Ovary (tissue), 9 donors: Measurements from ENCODE around the gene CCL27. TPM values are rescaled to one million over a fixed set of nuclear protein-coding genes. Genes with fewer than 3 reads are reported as not detected.

Experiments used
- DNase-seq, 5 donors: peaks; one replicate each; pipeline ENCODE4 v3.0.0-alpha.2; 2019 to 2020
- H3K27ac ChIP-seq, 2 donors: fragments of 200-600 bp; one replicate each; pipeline versions ENCODE4 v1.5.1 to v1.8.0; 2019 to 2022
- H3K27me3 ChIP-seq: fragments of 200-600 bp; one replicate; pipeline ENCODE4 v1.8.0; 2022
- H3K36me3 ChIP-seq: fragments of 200-600 bp; sonication (generic); one replicate; pipeline ENCODE4 v1.5.1; 2019
- H3K4me1 ChIP-seq: one replicate; pipeline ENCODE4 v1.8.1; 2013; ENCODE audit warnings: mild to moderate bottlenecking, moderate library complexity; ENCODE audit not compliant: insufficient read depth
- H3K4me3 ChIP-seq: fragments of 200-600 bp; sonication (generic); one replicate; pipeline ENCODE4 v1.5.1; 2017
- H3K9me3 ChIP-seq, 2 donors: fragments of 200-600 bp in 1 of 2; sonication (generic) in 1 of 2; one replicate each; pipeline versions ENCODE4 v1.5.1 to v1.8.1; 2013 to 2019; ENCODE audit warnings: mild to moderate bottlenecking in 1 of 2, moderate library complexity in 1 of 2
- CTCF ChIP-seq, 3 donors: fragments of 450-650 bp in 2 of 3; fragments of 200-600 bp in 1 of 3; IDR thresholded peaks; one replicate each; pipeline versions ENCODE4 v1.5.1 to v1.8.0; 2016 to 2022; ENCODE audit warnings: antibody characterized with exemption in 3 of 3, mild to moderate bottlenecking in 1 of 3
- EP300 ChIP-seq: sonication (generic); formaldehyde crosslinking; IDR thresholded peaks from one replicate; pipeline ENCODE4 v1.6.1; 2017; ENCODE audit warnings: antibody characterized with exemption
- POLR2A ChIP-seq: fragments of 450-650 bp; IDR thresholded peaks from one replicate; pipeline ENCODE4 v1.6.1; 2017; ENCODE audit warnings: antibody characterized with exemption, mild to moderate bottlenecking, moderate library complexity
- WGBS, 3 donors: extraction: QIAGEN DNeasy Blood & Tissue Kit in 1 of 3; methylation state at CpG; one replicate each; pipeline versions ENCODE4 v1.1.5 to v1.1.7; 2013 to 2017; 5-methylcytosine and 5-hydroxymethylcytosine counted together
- intact Hi-C, 4 donors: fragments of 100-400 bp; cut with DNase I; formaldehyde crosslinking; loops; one replicate each; pipeline versions ENCODE4 v1.11.0 to v1.15.1; 2022 to 2023
- polyA plus RNA-seq, 2 donors: library from polyadenylated mRNA; stranded (reverse); fragments of 200-250 nt in 1 of 2; fragments of 350-450 nt in 1 of 2; fragmentation: Illumina TruSeq in 1 of 2; extraction: RNeasy Lipid Tissue Mini Kit (QIAGEN cat#74804) in 1 of 2; gene quantifications; one replicate each; pipeline ENCODE4 v1.2.3, GENCODE V29; 2013 to 2014
- total RNA-seq, 7 donors: library from RNA; depleted of rRNA in 2 of 7; stranded (reverse); fragments of >200 nt in 2 of 7; fragmentation: NEBNext Ultra II Directional in 3 of 7; extraction: Animal tissue kit (Norgen Biotek cat#: 25700) in 3 of 7; gene quantifications; one replicate each; pipeline versions ENCODE4 v1.1.0 to v1.2.4, GENCODE V29; 2016 to 2023
- donor health status: DM: no; HTN: no; CAD: no; lungs with moderate emphysema.
- donor health status: DM: no; HTN: no; CAD: no.
- donor health status: Bipolar disorder and iron deficiency.
- donor health status: DM: yes; HTN: yes; CAD: no.
- donor health status: DM: no; HTN: no; CAD: no.
- donor health status: DM: yes; HTN: yes; CAD: no.

The CCL27 gene
- total and polyA plus RNA-seq, 9 donors, result 0.21 to 1.1 (median 0.66) TPM; not detected in 4

- no peak overlapping the region for H3K27ac ChIP-seq
- DNase-seq, result no peak
- intact Hi-C loops, result no loop called here
- TF ChIP-seq POLR2A, result no peak
- no peak for TF ChIP-seq EP300
- TF ChIP-seq CTCF (IDR thresholded peaks at IDR 0.05), result no peak
- no peaks in the 10 kb centered on the region for H3K9me3 ChIP-seq
- no peaks in the 10 kb centered on the region for H3K27me3 ChIP-seq
- no peaks in the 10 kb centered on the region for H3K36me3 ChIP-seq
- WGBS, 3 donors, result 81 to 96% (median 87%) methylated on average over 2 of the region's 2 CpGs
- peaks cover 3% of the 10 kb centered on the region for H3K4me1 ChIP-seq
- no peak overlapping the region for H3K4me3 ChIP-seq
Observed at GRCh38 chr9:34707130-34707529, 44.7 kb upstream of the CCL27 start.

DNA sequence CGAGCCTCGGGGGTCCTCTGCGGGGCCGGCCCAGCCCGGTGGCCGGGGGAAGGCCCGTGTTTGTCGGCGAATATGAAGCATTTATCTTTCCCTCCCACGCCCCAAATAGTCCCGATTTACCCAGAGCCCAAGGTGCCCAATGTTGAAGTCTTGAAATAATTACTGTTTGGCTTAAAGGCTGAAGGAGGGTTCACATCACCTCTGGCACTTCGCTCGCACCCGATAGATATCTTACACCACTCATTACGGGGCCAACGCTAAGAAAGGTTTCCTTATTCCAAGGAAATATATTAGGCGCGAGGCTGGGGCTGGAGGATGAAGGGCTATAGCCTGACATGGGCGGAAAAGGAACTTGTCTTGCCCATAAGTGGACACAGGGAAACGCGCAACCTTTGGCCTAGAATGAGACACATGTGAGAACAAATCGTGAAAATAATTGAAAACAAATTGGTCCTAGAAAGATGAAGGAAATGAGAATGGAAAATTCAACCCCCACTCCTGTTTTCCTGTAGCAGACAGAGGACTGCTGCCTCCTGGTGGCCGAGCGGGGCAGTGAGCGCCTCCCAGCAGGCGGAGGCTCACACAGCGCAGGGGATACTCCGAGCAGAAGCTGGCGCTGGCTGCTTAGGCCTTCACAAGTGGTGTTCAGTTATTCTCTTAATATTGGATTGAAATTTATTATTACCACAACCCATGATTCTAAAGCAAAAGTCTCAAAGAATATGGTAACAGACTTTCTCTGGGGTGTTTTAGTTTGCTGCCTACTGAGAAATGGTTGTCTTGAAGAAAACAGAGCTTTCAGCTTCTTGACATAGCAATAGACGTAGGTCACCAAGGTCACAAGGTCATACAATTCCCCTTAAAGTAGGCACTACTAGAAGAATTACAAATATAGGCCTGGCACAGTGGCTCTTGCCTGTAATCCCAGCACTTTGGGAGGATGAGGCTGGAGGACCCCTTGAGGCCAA is 39.6 kb upstream of the CCL27 start:
- TF ChIP-seq POLR2A (no peak), EP300 (no peak), CTCF (IDR thresholded peaks at IDR 0.05) (peak; percentile 88 to 93 (median 89))
- peak overlapping the region; percentile 76 for H3K4me3 ChIP-seq
- peak overlapping the region in 1 of 2 donors; percentile 49 for H3K27ac ChIP-seq
- DNase-seq, result peak; percentile 78 to 91 (median 88)
- H3K27me3 ChIP-seq, result no peaks in the 10 kb centered on the region
- no peaks in the 10 kb centered on the region for H3K4me1 ChIP-seq
- H3K9me3 ChIP-seq, result no peaks in the 10 kb centered on the region
- 3 to 4% (median 3%) methylated on average over 30 of the region's 30 CpGs for WGBS, 3 donors
- H3K36me3 ChIP-seq, result no peaks in the 10 kb centered on the region
- intact Hi-C loops, result loop anchor here in 2 of 4 donors (2.0 to 5.0 kb wide), 2 partner anchors 33 to 65 kb away; partner anchors contain the start of gene SIGMAR1 (in 1 of the 2)

DNA sequence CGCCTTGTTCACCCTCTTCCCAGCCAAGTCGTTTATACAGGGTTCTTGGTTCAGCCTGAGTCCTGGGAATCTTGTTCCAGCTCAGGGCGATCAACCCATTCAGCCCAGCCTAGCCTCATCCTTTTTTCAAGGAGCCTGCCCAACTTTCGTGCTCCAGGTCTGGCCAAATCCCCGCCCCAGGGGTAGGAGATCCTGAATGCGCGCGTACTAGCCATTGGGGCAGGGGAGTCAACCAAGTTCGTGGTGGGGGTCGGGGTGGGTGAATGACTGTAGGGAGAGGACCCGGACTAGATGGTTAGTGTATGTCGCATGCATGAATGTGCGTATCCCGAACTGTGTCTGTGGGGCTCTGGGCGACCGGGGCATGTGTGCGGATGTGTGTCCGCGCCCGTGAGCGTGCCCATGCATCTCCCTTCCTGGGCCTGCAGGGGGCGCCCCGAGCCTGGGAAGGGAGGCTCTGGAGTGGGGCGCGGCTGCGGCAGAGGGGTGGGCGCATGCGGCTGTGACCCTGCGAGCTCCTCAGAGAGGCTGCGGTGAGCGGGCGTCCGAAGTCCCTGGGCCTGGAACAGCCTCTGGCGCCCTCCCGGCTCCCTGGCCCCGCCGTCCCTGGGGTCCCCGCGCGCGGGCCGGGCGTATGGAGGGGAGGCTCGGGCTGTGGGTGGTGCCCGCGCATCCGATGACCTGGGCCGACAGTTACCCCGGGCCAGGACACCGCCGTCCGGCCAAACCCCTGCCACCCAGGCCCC is 38.7 kb upstream of the CCL27 start:
- 5 to 8% (median 7%) methylated on average over 45 to 52 of the region's 52 CpGs for WGBS, 3 donors
- Histone ChIP-seq H3K4me3 (peak overlapping the region; percentile 76), H3K36me3 (no peaks in the 10 kb centered on the region), H3K27ac (peak overlapping the region in 1 of 2 donors; percentile 49), H3K9me3 (no peaks in the 10 kb centered on the region), H3K27me3 (no peaks in the 10 kb centered on the region), H3K4me1 (no peaks in the 10 kb centered on the region)
- intact Hi-C loops, result loop anchor here in 2 of 4 donors (2.0 to 5.0 kb wide), 2 partner anchors 32 to 64 kb away; partner anchors contain the start of gene SIGMAR1 (in 1 of the 2)
- DNase-seq, result peak; percentile 58 to 82 (median 78)
- TF ChIP-seq CTCF (IDR thresholded peaks at IDR 0.05) (peak; percentile 72 to 80 (median 75)), POLR2A (no peak), EP300 (no peak)

DNA sequence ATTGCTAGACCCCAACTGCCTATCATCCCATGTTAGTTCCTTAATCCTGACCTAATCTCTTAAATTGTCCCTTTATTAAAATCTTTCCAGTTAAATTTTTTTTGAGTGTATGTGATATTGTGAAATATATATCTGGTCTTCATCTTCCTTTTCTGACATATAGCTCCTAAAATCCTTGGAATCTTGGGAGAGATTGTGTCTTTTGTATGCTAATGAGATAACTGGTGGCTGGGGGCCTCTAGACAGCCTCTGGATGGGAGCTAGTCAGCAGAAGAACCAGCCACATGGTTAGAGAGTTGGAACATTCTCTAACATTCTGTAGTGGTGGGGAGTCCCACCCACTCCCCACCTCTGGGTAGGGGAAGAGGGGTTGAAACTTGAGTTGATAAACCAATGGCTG is 32.4 kb upstream of the CCL27 start:
- TF ChIP-seq CTCF (IDR thresholded peaks at IDR 0.05) (no peak), POLR2A (no peak), EP300 (no peak)
- no peaks in the 10 kb centered on the region for H3K36me3 ChIP-seq
- H3K27ac ChIP-seq, result no peak overlapping the region
- intact Hi-C loops, result no loop called here
- H3K4me1 ChIP-seq, result no peaks in the 10 kb centered on the region
- no peak overlapping the region for H3K4me3 ChIP-seq
- no peaks in the 10 kb centered on the region for H3K27me3 ChIP-seq
- H3K9me3 ChIP-seq, result no peaks in the 10 kb centered on the region
- no peak for DNase-seq
